Endothelial cell (in vitro differentiated cells): ENCODE data around the gene OR2AT4. TPM values are rescaled to one million over a fixed set of nuclear protein-coding genes. Genes with fewer than 3 reads are reported as not detected.
"Not testable (repeated sequence)": the region's sequence is repeated elsewhere in the genome, so short reads cannot be mapped to it uniquely, and the experiment has no call there.

Experiments
- DNase-seq: peaks from one replicate; pipeline ENCODE4 v3.0.0; 2021; ENCODE audit warnings: low spot score
- H3K27ac Mint-ChIP-seq: one replicate; pipeline ENCODE4 v1.8.0; 2021; ENCODE audit warnings: mixed read lengths, inconsistent platforms; ENCODE audit not compliant: unreplicated experiment
- H3K27me3 Mint-ChIP-seq: one replicate; pipeline ENCODE4 v1.8.0; 2021; ENCODE audit warnings: mild to moderate bottlenecking, moderate library complexity, mixed read lengths, inconsistent platforms; ENCODE audit not compliant: unreplicated experiment
- H3K36me3 Mint-ChIP-seq: one replicate; pipeline ENCODE4 v1.8.0; 2021; ENCODE audit warnings: mild to moderate bottlenecking, low read depth, mixed read lengths, inconsistent platforms; ENCODE audit not compliant: unreplicated experiment
- H3K4me1 Mint-ChIP-seq: one replicate; pipeline ENCODE4 v1.8.0; 2021; ENCODE audit warnings: mild to moderate bottlenecking, mixed read lengths, inconsistent platforms; ENCODE audit not compliant: unreplicated experiment
- H3K4me3 Mint-ChIP-seq: one replicate; pipeline ENCODE4 v1.8.0; 2021; ENCODE audit warnings: mild to moderate bottlenecking, mixed read lengths, inconsistent platforms; ENCODE audit not compliant: unreplicated experiment
- H3K9me3 Mint-ChIP-seq: one replicate; pipeline ENCODE4 v1.8.0; 2021; ENCODE audit warnings: mixed read lengths, inconsistent platforms; ENCODE audit not compliant: unreplicated experiment
- CTCF ChIP-seq: fragments of 200-600 bp; sonication (generic); IDR thresholded peaks from one replicate; pipeline ENCODE4 v1.5.0; 2021; ENCODE audit warnings: antibody characterized with exemption; ENCODE audit not compliant: unreplicated experiment
- total RNA-seq: library from RNA; stranded (reverse); fragmentation: NEBNext Ultra II Directional; extraction: Animal tissue kit (Norgen Biotek cat#: 25700); gene quantifications from one replicate; pipeline ENCODE4 v1.2.1, GENCODE V29; 2021; ENCODE audit not compliant: unreplicated experiment

OR2AT4 gene
- total RNA-seq, 1 donor from 2014 or later: 0.08 TPM

- no peak overlapping the region for H3K4me3 Mint-ChIP-seq
- no peak overlapping the region for H3K27ac Mint-ChIP-seq
- H3K9me3 Mint-ChIP-seq: no peaks in the 10 kb centered on the region
- no peak for TF ChIP-seq CTCF
- H3K36me3 Mint-ChIP-seq: no peaks in the 10 kb centered on the region
- peaks cover 7% of the 10 kb centered on the region for H3K4me1 Mint-ChIP-seq
- H3K27me3 Mint-ChIP-seq: peaks cover 3% of the 10 kb centered on the region
- no peak for DNase-seq
Measured at GRCh38 chr11:75047191-75047590, 49.5 kb downstream of the OR2AT4 start.

GRCh38 chr11:75046668-75047067 lies 50.0 kb downstream of the OR2AT4 start:
- H3K9me3 Mint-ChIP-seq, H3K36me3 Mint-ChIP-seq, H3K27me3 Mint-ChIP-seq, H3K4me1 Mint-ChIP-seq, DNase-seq, H3K4me3 Mint-ChIP-seq: not testable (repeated sequence)
- peak overlapping the region; percentile 44 for H3K27ac Mint-ChIP-seq

- not testable (repeated sequence) for H3K27me3 Mint-ChIP-seq, H3K27ac Mint-ChIP-seq, H3K9me3 Mint-ChIP-seq, H3K4me3 Mint-ChIP-seq, DNase-seq, H3K36me3 Mint-ChIP-seq
- peaks cover 12% of the 10 kb centered on the region for H3K4me1 Mint-ChIP-seq
Measured at GRCh38 chr11:75044381-75045170, 52.1 kb downstream of the OR2AT4 start.

GRCh38 chr11:75041821-75042220 lies 54.9 kb downstream of the OR2AT4 start:
- H3K27ac Mint-ChIP-seq: peak overlapping the region; percentile 20
- not testable (repeated sequence) for H3K4me1 Mint-ChIP-seq, H3K36me3 Mint-ChIP-seq, H3K9me3 Mint-ChIP-seq, H3K4me3 Mint-ChIP-seq, DNase-seq, H3K27me3 Mint-ChIP-seq

- Mint-ChIP-seq H3K27ac (no peak overlapping the region), H3K9me3 (no peaks in the 10 kb centered on the region)
- TF ChIP-seq CTCF: no peak
Measured at GRCh38 chr11:75041263-75041662, 55.4 kb downstream of the OR2AT4 start.

GRCh38 chr11:75040167-75040770 lies 56.4 kb downstream of the OR2AT4 start:
- H3K9me3 Mint-ChIP-seq: no peaks in the 10 kb centered on the region
- peaks cover 5% of the 10 kb centered on the region for H3K4me1 Mint-ChIP-seq
- H3K27me3 Mint-ChIP-seq: peaks cover 2% of the 10 kb centered on the region
- H3K27ac Mint-ChIP-seq: peak overlapping the region; percentile 77
- no peak for TF ChIP-seq CTCF
- peaks cover 8% of the 10 kb centered on the region for H3K36me3 Mint-ChIP-seq
- H3K4me3 Mint-ChIP-seq: no peak overlapping the region
- no peak for DNase-seq

More at GRCh38 chr11:75041263-75041662, 55.4 kb downstream of the OR2AT4 start:
- no peak for DNase-seq
- Mint-ChIP-seq H3K4me1 (peaks cover 5% of the 10 kb centered on the region), H3K4me3 (no peak overlapping the region), H3K27me3 (peaks cover 2% of the 10 kb centered on the region), H3K36me3 (peaks cover 8% of the 10 kb centered on the region)
